ENCODE data around the gene RAB3B. TPM values are rescaled to one million over a fixed set of nuclear protein-coding genes. Genes with fewer than 3 reads are reported as not detected.

The RAB3B gene
- total and polyA plus RNA-seq, 2 of the 4 experiments (the other 2 are of a cell fraction): 33.6 to 78.5 TPM

DNA sequence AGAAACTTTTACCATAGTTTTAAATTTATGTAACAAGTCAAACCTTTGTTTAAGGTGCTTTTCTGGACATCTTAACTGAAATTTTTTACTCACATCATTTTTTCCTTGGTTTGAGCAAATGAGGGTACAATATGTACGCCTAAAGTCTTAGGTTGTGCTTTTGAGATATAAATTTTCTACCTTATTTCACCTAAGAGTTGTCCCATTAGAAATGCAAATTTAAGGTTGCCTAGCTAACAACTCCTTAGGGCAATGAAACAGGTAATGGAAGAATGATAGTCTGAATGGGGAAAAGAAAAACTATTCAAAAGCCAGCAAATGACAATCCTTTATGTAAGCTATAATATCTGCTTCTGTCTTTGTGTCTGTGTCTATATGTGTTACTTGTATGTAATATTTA lies 131.6 kb downstream of the RAB3B start:
- Histone ChIP-seq H4K8ac (ENCODE audit: low read depth in 2 of 2, low read length in 2 of 2) (no peak overlapping the region), H3K14ac (replicated peaks; ENCODE audit: low read depth, low read length) (no peak overlapping the region), H3K9me1 (ENCODE audit: insufficient read depth, low read length) (peaks cover 6% of the 10 kb centered on the region), H3K4me1 (ENCODE audit: control insufficient read depth, insufficient read depth, low read length) (no peaks in the 10 kb centered on the region), H2BK15ac (ENCODE audit: low read depth, low read length) (no peak overlapping the region), H3K27ac (ENCODE audit: insufficient read depth, low read length) (no peak overlapping the region), H3K9ac (ENCODE audit: low read depth, low read length) (no peak overlapping the region), H3K9me3 (ENCODE audit: control insufficient read depth, insufficient read depth, low read length) (no peaks in the 10 kb centered on the region), H3K4ac (ENCODE audit: low read depth, low read length) (no peak overlapping the region), H3K4me3 (ENCODE audit: insufficient read depth, low read depth, low read length) (no peak overlapping the region), H3K27me3 (ENCODE audit: control insufficient read depth, insufficient read depth, low read length) (no peaks in the 10 kb centered on the region), H3K79me1 (ENCODE audit: low read depth in 1 of 2, low read length in 2 of 2) (peaks cover 51 to 74% of the 10 kb centered on the region in 2 experiments), H2BK120ac (ENCODE audit: low read depth, low read length) (no peak overlapping the region), H2AK9ac (replicated peaks; ENCODE audit: low read depth, low read length, poor library complexity) (no peak overlapping the region), H4K91ac (ENCODE audit: insufficient read depth, low read depth, low read length) (no peak overlapping the region), H3K56ac (ENCODE audit: extremely low read depth, insufficient read depth, low read length) (no peak overlapping the region), H2BK20ac (ENCODE audit: low read depth, low read length) (no peak overlapping the region), H3K4me2 (ENCODE audit: low read depth, low read length) (no peak overlapping the region), H2AK5ac (ENCODE audit: low read depth, low read length) (no peak overlapping the region), H3K36me3 (ENCODE audit: control insufficient read depth, insufficient read depth, low read length) (peaks cover 4% of the 10 kb centered on the region; the same call in 1 of the 2 replicates), H2BK5ac (ENCODE audit: low read depth, low read length, poor library complexity, severe bottlenecking) (no peak overlapping the region), H4K5ac (ENCODE audit: low read depth, low read length) (no peak overlapping the region), H3K18ac (ENCODE audit: low read depth, low read length) (no peak overlapping the region), H4K20me1 (ENCODE audit: insufficient read depth, low read length) (peaks cover 39% of the 10 kb centered on the region), H3K23ac (ENCODE audit: low read depth, low read length) (no peak overlapping the region), H2AFZ (replicated peaks; ENCODE audit: low read length, poor library complexity) (no peak overlapping the region)
- TF ChIP-seq RCOR1 (IDR thresholded peaks at IDR 0.05; ENCODE audit: insufficient replicate concordance, low read length): no peak
- no peak for TF ChIP-seq MXI1 (IDR thresholded peaks at IDR 0.05; ENCODE audit: borderline replicate concordance, low read depth, low read length)
- no peak for TF ChIP-seq RFX5 (IDR thresholded peaks at IDR 0.05; ENCODE audit: low read depth, low read length)
- TF ChIP-seq SMC3 (IDR thresholded peaks at IDR 0.05; ENCODE audit: low read depth, low read length): no peak
- no peak for TF ChIP-seq CEBPB (IDR thresholded peaks at IDR 0.05; ENCODE audit: low read depth, low read length)
- no peak for TF ChIP-seq USF2 (IDR thresholded peaks at IDR 0.05; ENCODE audit: low read depth, low read length)
- WGBS, 2 experiments (ENCODE audit: extremely low coverage in 2 of 2, insufficient read length in 1 of 2): no CpG with 5 or more reads among the region's 1 CpG
- ChIA-PET CTCF (no interaction called here), POLR2A (ENCODE audit: unreplicated experiment) (interaction anchor here (0.6 kb wide), 1 partner anchor 840 kb away, joined by 3 read pairs; no protein-coding TSS in a partner anchor)
- DNase-seq (no peak), ATAC-seq (ENCODE audit: low read depth) (no peak)
- dilution Hi-C loops (cut with HindIII; ENCODE audit: low sequenced_read_pairs, unreplicated experiment) (no loop called here), intact Hi-C loops (cut with micrococcal nuclease) (no loop called here), in situ Hi-C loops (cut with MboI; ENCODE audit: low sequenced_read_pairs) (no loop called here)
- no TSS peak for BruUV-seq (replicated peaks)

Small RNA genes lying within 50 kb of the gene (microRNA-seq; reads per million reads assigned to microRNA genes)
- gene RN7SL290P (ENCODE audit: insufficient read depth, insufficient read length) (not detected), gene RNA5SP48 (ENCODE audit: insufficient read depth, insufficient read length) (not detected)

Small RNA genes lying within 50 kb of the gene (small RNA-seq; reads per million reads assigned to genes)
- 0 reads per million in 5 experiments for gene RN7SL290P
- gene RNA5SP48: 0 to 1.4 (median 0.25) reads per million in 5 experiments

Other genes starting within 250 kb of the RAB3B start
- 75.8 and 78.0 TPM in 2 replicates for gene NRDC, start 112.0 kb downstream of the RAB3B start, total RNA-seq (2012; rRNA removed)
- gene NRDC, start 112.0 kb downstream of the RAB3B start, polyA plus RNA-seq (2012; rRNA removed): 72.3 and 84.7 TPM in 2 replicates
- gene KTI12, start 43.1 kb upstream of the RAB3B start, total RNA-seq (2012; rRNA removed): 13.1 and 15.2 TPM in 2 replicates
- gene KTI12, start 43.1 kb upstream of the RAB3B start, polyA plus RNA-seq (2012; rRNA removed): 16.3 and 18.3 TPM in 2 replicates
- 29.9 and 35.3 TPM in 2 replicates for gene TXNDC12, start 64.5 kb upstream of the RAB3B start, total RNA-seq (2012; rRNA removed)
- 22.0 and 24.4 TPM in 2 replicates for gene TXNDC12, start 64.5 kb upstream of the RAB3B start, polyA plus RNA-seq (2012; rRNA removed)
- 41.2 and 46.4 TPM in 2 replicates for gene BTF3L4, start 65.6 kb upstream of the RAB3B start, total RNA-seq (2012; rRNA removed)
- 29.3 and 34.5 TPM in 2 replicates for gene BTF3L4, start 65.6 kb upstream of the RAB3B start, polyA plus RNA-seq (2012; rRNA removed)
- gene ZFYVE9, start 151.4 kb upstream of the RAB3B start, total RNA-seq (2012; rRNA removed): 28.7 and 29.4 TPM in 2 replicates
- 6.6 and 8.3 TPM in 2 replicates for gene ZFYVE9, start 151.4 kb upstream of the RAB3B start, polyA plus RNA-seq (2012; rRNA removed)

Measured in IMR-90 (cell line).